GM18867 (cell line): Measurements from ENCODE around the gene TAOK1.
A peak's percentile ranks its signal among the peaks of the same experiment; 100 is the strongest.
"Not testable (repeated sequence)": the region's sequence is repeated elsewhere in the genome, so short reads cannot be mapped to it uniquely, and the experiment has no call there.

Experiments used
- ATAC-seq: cut with Tn5 transposase; IDR thresholded peaks from one replicate; pipeline ENCODE4 v1.9.1; 2021; ENCODE audit warnings: mild to moderate bottlenecking, moderate library complexity; ENCODE audit not compliant: unreplicated experiment

The TAOK1 gene

GRCh38 chr17:29533976-29534375 lies 143.8 kb downstream of the TAOK1 start:
- ATAC-seq = no peak

- no peak for ATAC-seq
Measured at GRCh38 chr17:29544066-29544465, 153.9 kb downstream of the TAOK1 start.

- no peak for ATAC-seq
Measured at GRCh38 chr17:29546085-29546484, 155.9 kb downstream of the TAOK1 start.

- ATAC-seq = no peak
Measured at GRCh38 chr17:29546830-29547229, 156.7 kb downstream of the TAOK1 start.

GRCh38 chr17:29549177-29549923 lies 159.2 kb downstream of the TAOK1 start:
- ATAC-seq = no peak

- ATAC-seq = no peak
Measured at GRCh38 chr17:29555840-29556239, 165.7 kb downstream of the TAOK1 start.

- ATAC-seq = no peak
Measured at GRCh38 chr17:29557085-29557738, 167.0 kb downstream of the TAOK1 start.

GRCh38 chr17:29557739-29558116 lies 167.6 kb downstream of the TAOK1 start:
- no peak for ATAC-seq

GRCh38 chr17:29558139-29558538 lies 168.0 kb downstream of the TAOK1 start:
- ATAC-seq = not testable (repeated sequence)

- no peak for ATAC-seq
Measured at GRCh38 chr17:29559640-29560039, 169.5 kb downstream of the TAOK1 start.

- ATAC-seq = no peak
Measured at GRCh38 chr17:29560316-29560715, 170.2 kb downstream of the TAOK1 start.

- ATAC-seq = no peak
Measured at GRCh38 chr17:29561554-29562517, 171.7 kb downstream of the TAOK1 start.

GRCh38 chr17:29562615-29563014 lies 172.5 kb downstream of the TAOK1 start:
- ATAC-seq = no peak

- ATAC-seq = no peak
Measured at GRCh38 chr17:29563816-29564215, 173.7 kb downstream of the TAOK1 start.

- peak; percentile 18 for ATAC-seq
Measured at GRCh38 chr17:29565643-29566472, 175.7 kb downstream of the TAOK1 start.

- ATAC-seq = peak; percentile 32
Measured at GRCh38 chr17:29566473-29567303, 176.5 kb downstream of the TAOK1 start, which contains the start of gene ABHD15. TSS of gene ABHD15 (minus strand) at chr17:29567037. CDS start at chr17:29566966, 71 bp downstream.

GRCh38 chr17:29567304-29567553 lies 177.1 kb downstream of the TAOK1 start:
- ATAC-seq = peak; percentile 9

- ATAC-seq = peak; percentile 35
Measured at GRCh38 chr17:29567554-29568330, 177.6 kb downstream of the TAOK1 start.
